ENCODE measurements around the gene ZNF609.

DNA sequence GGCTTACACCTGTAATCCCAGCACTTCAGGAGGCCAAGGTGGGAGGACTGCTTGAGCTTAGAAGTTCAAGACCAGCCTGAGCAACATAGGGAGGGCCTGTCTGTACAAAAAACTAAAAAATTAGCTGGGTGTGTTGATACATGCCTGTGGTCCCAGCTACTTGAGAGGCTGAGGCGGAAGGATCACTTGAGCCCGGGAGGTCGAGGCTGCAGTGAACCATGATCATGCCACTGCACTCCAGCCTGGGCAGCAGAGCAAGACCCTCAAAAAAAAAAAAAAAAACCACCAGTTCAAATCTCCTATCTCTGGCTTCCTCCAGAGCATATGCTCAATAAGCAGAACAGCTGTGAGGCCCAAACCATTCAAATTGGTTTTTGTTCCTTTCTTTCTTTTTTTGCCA is 53.4 kb downstream of the ZNF609 start:
- TF ChIP-seq, protein P1, sequence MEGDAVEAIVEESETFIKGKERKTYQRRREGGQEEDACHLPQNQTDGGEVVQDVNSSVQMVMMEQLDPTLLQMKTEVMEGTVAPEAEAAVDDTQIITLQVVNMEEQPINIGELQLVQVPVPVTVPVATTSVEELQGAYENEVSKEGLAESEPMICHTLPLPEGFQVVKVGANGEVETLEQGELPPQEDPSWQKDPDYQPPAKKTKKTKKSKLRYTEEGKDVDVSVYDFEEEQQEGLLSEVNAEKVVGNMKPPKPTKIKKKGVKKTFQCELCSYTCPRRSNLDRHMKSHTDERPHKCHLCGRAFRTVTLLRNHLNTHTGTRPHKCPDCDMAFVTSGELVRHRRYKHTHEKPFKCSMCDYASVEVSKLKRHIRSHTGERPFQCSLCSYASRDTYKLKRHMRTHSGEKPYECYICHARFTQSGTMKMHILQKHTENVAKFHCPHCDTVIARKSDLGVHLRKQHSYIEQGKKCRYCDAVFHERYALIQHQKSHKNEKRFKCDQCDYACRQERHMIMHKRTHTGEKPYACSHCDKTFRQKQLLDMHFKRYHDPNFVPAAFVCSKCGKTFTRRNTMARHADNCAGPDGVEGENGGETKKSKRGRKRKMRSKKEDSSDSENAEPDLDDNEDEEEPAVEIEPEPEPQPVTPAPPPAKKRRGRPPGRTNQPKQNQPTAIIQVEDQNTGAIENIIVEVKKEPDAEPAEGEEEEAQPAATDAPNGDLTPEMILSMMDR (IDR thresholded peaks at IDR 0.05; ENCODE audit: low read depth, low read length): no peak
- TF ChIP-seq EZH2phosphoT487 (IDR thresholded peaks at IDR 0.05; ENCODE audit: low read depth): no peak
